HepG2 (cell line): Measurements from ENCODE around the gene POLR3F.

Source experiments
- ELK4 ChIP-seq: sonication (generic); formaldehyde crosslinking; IDR thresholded peaks from 2 replicates; pipeline ENCODE4 v1.9.0; 2021; ENCODE audit warnings: missing genetic modification reagents, borderline replicate concordance
- HIVEP1 ChIP-seq: sonication (generic); formaldehyde crosslinking; IDR thresholded peaks from 2 replicates; pipeline ENCODE4 v1.4.0; 2020; ENCODE audit warnings: mild to moderate bottlenecking, missing genetic modification reagents
- HNRNPLL ChIP-seq: fragments of 200-400 bp; formaldehyde crosslinking; IDR thresholded peaks from 2 replicates; pipeline ENCODE4 v1.6.1; 2017; ENCODE audit warnings: mild to moderate bottlenecking, low read depth, low read length; ENCODE audit not compliant: poor library complexity, severe bottlenecking
- MAX ChIP-seq: IDR thresholded peaks from 2 replicates; pipeline ENCODE4 v1.6.1; 2012; ENCODE audit warnings: inconsistent platforms
- MIER2 ChIP-seq: IDR thresholded peaks from 2 replicates; pipeline ENCODE4 v1.6.1; 2016; ENCODE audit warnings: missing biosample characterization, missing genetic modification reagents
- SOX13 ChIP-seq, 3 experiments: fragments of 450-650 bp in 1 of 3; sonication (generic) in 1 of 3; formaldehyde crosslinking in 1 of 3; IDR thresholded peaks in 2 of 3; conservative IDR thresholded peaks in 1 of 3; 2 replicates each; pipeline versions ENCODE4 v1.5.0 to v1.6.1; 2016 to 2020; ENCODE audit warnings: antibody characterized with exemption in 1 of 3, mild to moderate bottlenecking in 1 of 3, missing compliant biosample characterization in 1 of 3, missing genetic modification reagents in 1 of 3, moderate library complexity in 1 of 3

GRCh38 chr20:18421608-18422007, 45.6 kb upstream of the POLR3F start:
- TF ChIP-seq ELK4 (CRISPR knock-in tag) (no peak), MIER2 (CRISPR knock-in tag) (no peak), MAX (no peak), SOX13 (IDR thresholded peaks at IDR 0.05) (no peak), SOX13 (CRISPR knock-in tag; conservative IDR thresholded peaks at IDR 0.05 in 1 of 2, IDR thresholded peaks at IDR 0.05 in 1 of 2) (no peak), HNRNPLL (no peak), HIVEP1 (no peak)
